ENCODE results near the gene GATA6.
"Not testable (repeated sequence)": the region's sequence is repeated elsewhere in the genome, so short reads cannot be mapped to it uniquely, and the experiment has no call there.

The GATA6 gene

DNA sequence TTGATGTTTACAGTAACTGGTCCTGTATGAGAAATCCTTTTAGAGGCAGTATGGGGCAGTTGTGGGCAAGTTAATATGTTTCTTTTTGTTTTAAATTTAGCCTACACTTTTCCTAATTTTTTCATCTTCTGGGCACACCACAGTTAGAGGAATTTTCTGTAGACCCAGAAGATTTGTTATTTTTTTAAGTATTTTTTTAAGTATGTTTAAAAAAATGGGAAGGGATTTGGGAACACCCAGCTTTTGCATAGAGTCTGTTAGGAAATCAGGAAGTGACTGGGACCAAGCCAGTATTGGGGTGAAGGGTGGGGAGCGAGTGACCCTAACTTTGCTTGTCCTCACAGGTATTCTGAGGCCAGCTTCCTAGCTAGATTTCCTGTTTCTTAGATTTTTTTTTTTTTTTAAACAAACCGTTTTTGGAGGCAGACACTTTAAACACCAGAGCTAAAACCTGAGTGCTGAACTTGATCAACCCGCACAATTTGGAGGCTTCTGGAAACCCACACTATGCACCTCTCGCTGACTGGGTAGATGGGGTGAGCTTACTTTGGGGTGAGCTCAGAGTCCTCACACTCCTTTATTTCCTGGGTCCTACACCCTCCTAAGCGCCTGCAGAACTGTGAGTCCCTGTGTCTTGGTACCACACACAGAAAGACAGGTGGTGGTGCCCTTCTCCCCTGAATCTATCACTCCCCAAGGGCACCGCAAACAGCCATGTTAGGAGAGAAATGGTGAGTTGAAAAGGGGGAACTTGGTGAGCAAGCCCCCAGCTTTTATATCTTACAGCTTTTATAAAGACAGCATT, 5.2 kb downstream of the GATA6 start:
- no peaks in the 10 kb centered on the region for H3K9me3 ChIP-seq (ENCODE audit: low read length)
- H3K36me3 ChIP-seq (ENCODE audit: insufficient read depth, low read length), result no peaks in the 10 kb centered on the region
- no peak overlapping the region for H3K27ac ChIP-seq (ENCODE audit: low read depth, low read length)
- peaks cover 45 to 75% of the 10 kb centered on the region in 2 donors for H3K27me3 ChIP-seq (ENCODE audit: control insufficient read depth in 1 of 2, insufficient read depth in 2 of 2, low read length in 2 of 2)
- no peak overlapping the region for H3K9ac ChIP-seq (ENCODE audit: low read length)
- no peaks in the 10 kb centered on the region for H3K4me1 ChIP-seq (ENCODE audit: insufficient read depth, low read length)
- H3K4me3 ChIP-seq (ENCODE audit: low read depth in 1 of 2, low read length in 2 of 2), result no peak overlapping the region

DNA sequence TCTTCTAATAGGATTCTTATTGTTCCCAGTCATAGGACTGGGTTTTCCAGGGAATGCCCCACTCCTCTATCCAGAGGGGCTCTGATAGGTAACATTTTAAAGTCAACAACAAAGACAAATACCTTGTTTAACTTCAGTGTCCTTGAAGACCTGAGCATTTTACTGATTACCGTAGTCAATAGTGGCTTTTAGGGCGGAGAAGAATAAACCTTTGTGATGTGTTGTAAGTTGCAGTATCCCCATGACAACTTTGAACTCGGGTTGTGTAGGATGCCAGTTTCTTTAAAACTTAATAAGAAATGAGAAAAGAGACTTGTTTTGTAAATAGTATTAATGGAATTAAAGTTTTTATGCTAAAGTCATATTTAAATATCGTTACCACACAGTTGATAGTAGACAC, 6.0 kb downstream of the GATA6 start:
- Histone ChIP-seq H3K27me3 (ENCODE audit: control insufficient read depth in 1 of 2, insufficient read depth in 2 of 2, low read length in 2 of 2) (peaks cover 46 to 67% of the 10 kb centered on the region in 2 donors), H3K27ac (ENCODE audit: low read depth, low read length) (no peak overlapping the region), H3K9ac (ENCODE audit: low read length) (no peak overlapping the region), H3K36me3 (ENCODE audit: insufficient read depth, low read length) (no peaks in the 10 kb centered on the region), H3K9me3 (ENCODE audit: low read length) (no peaks in the 10 kb centered on the region), H3K4me3 (ENCODE audit: low read depth in 1 of 2, low read length in 2 of 2) (no peak overlapping the region), H3K4me1 (ENCODE audit: insufficient read depth, low read length) (no peaks in the 10 kb centered on the region)

GRCh38 chr18:22176420-22177326, 7.3 kb downstream of the GATA6 start:
- no peak overlapping the region for H3K27ac ChIP-seq (ENCODE audit: low read depth, low read length)
- no peak overlapping the region for H3K9ac ChIP-seq (ENCODE audit: low read length)
- H3K27me3 ChIP-seq (ENCODE audit: control insufficient read depth in 1 of 2, insufficient read depth in 2 of 2, low read length in 2 of 2), result peaks cover 46 to 54% of the 10 kb centered on the region in 2 donors
- H3K4me3 ChIP-seq (ENCODE audit: low read depth in 1 of 2, low read length in 2 of 2), result no peak overlapping the region
- no peaks in the 10 kb centered on the region for H3K36me3 ChIP-seq (ENCODE audit: insufficient read depth, low read length)
- no peaks in the 10 kb centered on the region for H3K4me1 ChIP-seq (ENCODE audit: insufficient read depth, low read length)
- no peaks in the 10 kb centered on the region for H3K9me3 ChIP-seq (ENCODE audit: low read length)

GRCh38 chr18:22177327-22177871, 8.0 kb downstream of the GATA6 start:
- Histone ChIP-seq H3K27me3 (ENCODE audit: control insufficient read depth in 1 of 2, insufficient read depth in 2 of 2, low read length in 2 of 2) (peaks cover 43 to 49% of the 10 kb centered on the region in 2 donors), H3K4me1 (ENCODE audit: insufficient read depth, low read length) (no peaks in the 10 kb centered on the region), H3K36me3 (ENCODE audit: insufficient read depth, low read length) (no peaks in the 10 kb centered on the region), H3K27ac (ENCODE audit: low read depth, low read length) (no peak overlapping the region), H3K4me3 (ENCODE audit: low read depth in 1 of 2, low read length in 2 of 2) (no peak overlapping the region), H3K9me3 (ENCODE audit: low read length) (no peaks in the 10 kb centered on the region), H3K9ac (ENCODE audit: low read length) (no peak overlapping the region)

GRCh38 chr18:22179174-22179573, 9.8 kb downstream of the GATA6 start:
- H3K27me3 ChIP-seq (ENCODE audit: control insufficient read depth in 1 of 2, insufficient read depth in 2 of 2, low read length in 2 of 2), result peaks cover 31 to 34% of the 10 kb centered on the region in 2 donors
- H3K4me3 ChIP-seq (ENCODE audit: low read depth in 1 of 2, low read length in 2 of 2), result no peak overlapping the region
- H3K9ac ChIP-seq (ENCODE audit: low read length), result no peak overlapping the region
- no peaks in the 10 kb centered on the region for H3K36me3 ChIP-seq (ENCODE audit: insufficient read depth, low read length)
- no peak overlapping the region for H3K27ac ChIP-seq (ENCODE audit: low read depth, low read length)
- H3K9me3 ChIP-seq (ENCODE audit: low read length), result no peaks in the 10 kb centered on the region
- H3K4me1 ChIP-seq (ENCODE audit: insufficient read depth, low read length), result no peaks in the 10 kb centered on the region

DNA sequence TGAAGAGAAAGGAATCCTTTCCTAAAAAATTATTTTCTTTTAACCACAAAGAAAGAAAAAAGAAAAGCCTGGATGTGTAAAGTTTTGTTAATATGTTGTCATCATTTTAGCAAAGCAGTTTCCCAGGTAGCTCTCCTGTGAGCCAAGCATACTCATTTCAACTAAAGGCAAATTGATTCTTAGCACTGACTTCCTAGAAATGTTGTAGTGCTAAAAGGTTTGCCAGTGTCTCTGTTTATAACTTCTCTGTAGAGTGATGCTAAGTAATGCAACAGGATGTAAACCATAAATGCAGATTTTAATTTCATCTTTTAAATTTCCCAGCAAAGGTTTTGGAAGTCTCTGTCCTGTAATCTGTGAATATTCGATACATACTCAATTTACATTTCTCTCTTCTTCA, 10.2 kb downstream of the GATA6 start:
- no peak overlapping the region for H3K27ac ChIP-seq (ENCODE audit: low read depth, low read length)
- no peaks in the 10 kb centered on the region for H3K9me3 ChIP-seq (ENCODE audit: low read length)
- no peaks in the 10 kb centered on the region for H3K36me3 ChIP-seq (ENCODE audit: insufficient read depth, low read length)
- H3K4me3 ChIP-seq (ENCODE audit: low read depth in 1 of 2, low read length in 2 of 2), result no peak overlapping the region
- H3K4me1 ChIP-seq (ENCODE audit: insufficient read depth, low read length), result no peaks in the 10 kb centered on the region
- no peak overlapping the region for H3K9ac ChIP-seq (ENCODE audit: low read length)
- H3K27me3 ChIP-seq (ENCODE audit: control insufficient read depth in 1 of 2, insufficient read depth in 2 of 2, low read length in 2 of 2), result peaks cover 31 to 32% of the 10 kb centered on the region in 2 donors

- Histone ChIP-seq H3K4me3 (ENCODE audit: low read depth in 1 of 2, low read length in 2 of 2) (no peak overlapping the region), H3K36me3 (ENCODE audit: insufficient read depth, low read length) (no peaks in the 10 kb centered on the region), H3K9me3 (ENCODE audit: low read length) (no peaks in the 10 kb centered on the region), H3K27ac (ENCODE audit: low read depth, low read length) (no peak overlapping the region), H3K9ac (ENCODE audit: low read length) (no peak overlapping the region), H3K27me3 (ENCODE audit: control insufficient read depth in 1 of 2, insufficient read depth in 2 of 2, low read length in 2 of 2) (peaks cover 20 to 23% of the 10 kb centered on the region in 2 donors), H3K4me1 (ENCODE audit: insufficient read depth, low read length) (no peaks in the 10 kb centered on the region)
These were observed 11.3 kb downstream of the GATA6 start for GRCh38 chr18:22180722-22181121.

- H3K4me3 ChIP-seq (ENCODE audit: low read depth in 1 of 2, low read length in 2 of 2), result no peak overlapping the region
- no peaks in the 10 kb centered on the region for H3K4me1 ChIP-seq (ENCODE audit: insufficient read depth, low read length)
- peaks cover 2 to 9% of the 10 kb centered on the region in 2 donors for H3K27me3 ChIP-seq (ENCODE audit: control insufficient read depth in 1 of 2, insufficient read depth in 2 of 2, low read length in 2 of 2)
- no peak overlapping the region for H3K27ac ChIP-seq (ENCODE audit: low read depth, low read length)
- no peaks in the 10 kb centered on the region for H3K36me3 ChIP-seq (ENCODE audit: insufficient read depth, low read length)
- no peaks in the 10 kb centered on the region for H3K9me3 ChIP-seq (ENCODE audit: low read length)
- H3K9ac ChIP-seq (ENCODE audit: low read length), result no peak overlapping the region
These were observed 13.7 kb downstream of the GATA6 start for GRCh38 chr18:22182884-22183697.

DNA sequence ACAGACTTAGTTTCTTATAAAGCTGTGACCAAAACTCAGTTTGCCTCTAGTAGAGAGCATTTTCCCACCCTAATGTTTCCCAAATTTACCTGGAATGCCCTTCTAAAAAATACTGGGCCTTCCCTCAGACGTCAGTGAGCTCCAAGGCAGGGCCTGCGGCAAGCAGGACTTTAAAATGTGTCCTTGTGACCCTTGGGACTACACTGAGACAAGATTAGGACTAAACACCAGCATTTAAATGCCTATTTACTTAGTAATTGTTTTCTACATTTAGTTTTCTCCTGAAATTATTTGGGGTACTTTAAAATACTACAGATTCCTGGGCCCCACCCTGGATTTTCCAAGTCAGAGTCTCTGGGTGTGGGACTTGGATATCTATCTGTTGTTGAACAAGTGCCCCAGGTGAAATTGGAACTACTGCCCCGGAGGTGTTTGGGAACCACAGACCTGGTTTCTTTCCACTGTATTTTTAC, 14.3 kb downstream of the GATA6 start:
- Histone ChIP-seq H3K4me1 (ENCODE audit: insufficient read depth, low read length) (no peaks in the 10 kb centered on the region), H3K9ac (ENCODE audit: low read length) (no peak overlapping the region), H3K36me3 (ENCODE audit: insufficient read depth, low read length) (no peaks in the 10 kb centered on the region), H3K27ac (ENCODE audit: low read depth, low read length) (no peak overlapping the region), H3K9me3 (ENCODE audit: low read length) (no peaks in the 10 kb centered on the region), H3K27me3 (ENCODE audit: control insufficient read depth in 1 of 2, insufficient read depth in 2 of 2, low read length in 2 of 2) (peaks cover 0 to 9% of the 10 kb centered on the region in 2 donors), H3K4me3 (ENCODE audit: low read depth in 1 of 2, low read length in 2 of 2) (no peak overlapping the region)

DNA sequence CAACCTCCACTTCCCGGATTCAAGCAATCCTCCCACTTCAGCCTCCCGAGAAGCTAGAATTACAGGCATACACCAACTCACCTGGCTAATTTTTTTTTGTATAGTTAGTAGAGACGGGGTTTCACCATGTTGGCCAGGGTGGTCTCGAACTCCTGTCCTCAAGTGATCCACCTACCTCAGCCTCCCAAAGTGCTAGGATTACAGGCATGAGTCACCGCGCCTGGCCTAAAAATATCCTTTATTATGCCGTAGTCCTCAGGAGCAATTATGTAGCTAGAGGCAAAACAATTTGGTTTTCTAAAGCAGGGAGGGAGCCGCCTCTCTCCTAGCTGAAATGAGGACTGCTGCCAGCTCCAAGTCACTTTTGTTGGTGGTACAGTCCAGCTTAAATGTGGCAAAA, 15.2 kb downstream of the GATA6 start:
- H3K9ac ChIP-seq (ENCODE audit: low read length); H3K36me3 ChIP-seq (ENCODE audit: insufficient read depth, low read length); H3K27me3 ChIP-seq (ENCODE audit: control insufficient read depth in 1 of 2, insufficient read depth in 2 of 2, low read length in 2 of 2); H3K4me3 ChIP-seq (ENCODE audit: low read depth in 1 of 2, low read length in 2 of 2); H3K9me3 ChIP-seq (ENCODE audit: low read length); H3K27ac ChIP-seq (ENCODE audit: low read depth, low read length); H3K4me1 ChIP-seq (ENCODE audit: insufficient read depth, low read length): not testable (repeated sequence)

DNA sequence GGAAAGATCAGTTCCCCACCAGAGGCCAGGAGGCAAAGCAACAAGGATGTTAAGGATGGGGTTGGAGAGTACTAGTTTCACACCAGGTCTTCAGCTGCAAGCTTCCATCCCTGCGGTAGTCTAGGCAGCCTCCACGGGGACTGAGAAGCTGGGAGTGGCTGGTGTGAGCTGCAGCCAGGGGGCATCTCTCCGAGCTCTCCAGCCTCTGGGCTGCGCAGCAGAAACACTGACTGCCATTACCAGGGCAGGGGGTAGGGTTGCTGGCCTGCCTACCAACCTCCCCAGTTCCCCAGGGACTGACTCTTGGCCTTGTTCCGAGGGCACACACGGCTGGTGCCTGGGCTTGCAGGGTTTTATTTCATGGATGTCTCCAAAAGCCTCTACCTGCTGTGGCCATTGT, 15.9 kb downstream of the GATA6 start:
- Histone ChIP-seq H3K9ac (ENCODE audit: low read length) (no peak overlapping the region), H3K4me1 (ENCODE audit: insufficient read depth, low read length) (no peaks in the 10 kb centered on the region), H3K27me3 (ENCODE audit: control insufficient read depth in 1 of 2, insufficient read depth in 2 of 2, low read length in 2 of 2) (no peaks in the 10 kb centered on the region), H3K36me3 (ENCODE audit: insufficient read depth, low read length) (no peaks in the 10 kb centered on the region), H3K27ac (ENCODE audit: low read depth, low read length) (no peak overlapping the region), H3K9me3 (ENCODE audit: low read length) (no peaks in the 10 kb centered on the region), H3K4me3 (ENCODE audit: low read depth in 1 of 2, low read length in 2 of 2) (no peak overlapping the region)
